Cardiac septum (tissue), 1 donor: ENCODE results near the gene EPHA2. TPM values are rescaled to one million over a fixed set of nuclear protein-coding genes. Genes with fewer than 3 reads are reported as not detected.

Experiments used
- DNase-seq: peaks from one replicate; pipeline ENCODE4 v3.0.0-alpha.2; 2020; ENCODE audit warnings: low spot score
- intact Hi-C: fragments of 100-400 bp; cut with DNase I; formaldehyde crosslinking; loops from one replicate; pipeline ENCODE4 v1.14.0; 2022
- total RNA-seq: library from RNA; stranded (reverse); fragmentation: NEBNext Ultra II Directional; extraction: Animal tissue kit (Norgen Biotek cat#: 25700); gene quantifications from one replicate; pipeline ENCODE4 v1.2.1, GENCODE V29; 2021
- donor health status: DM: no; HTN: no; CAD: no.

The EPHA2 gene
- total RNA-seq, 1 donor from 2014 or later = 26.1 TPM

GRCh38 chr1:16128338-16128741 is 27.5 kb downstream of the EPHA2 start:
- DNase-seq = no peak
- intact Hi-C loops = no loop called here

GRCh38 chr1:16127676-16128337 is 28.1 kb downstream of the EPHA2 start:
- DNase-seq = no peak
- intact Hi-C loops = no loop called here

- DNase-seq = no peak
- intact Hi-C loops = no loop called here
These were observed 28.9 kb downstream of the EPHA2 start for GRCh38 chr1:16126743-16127515.

GRCh38 chr1:16126160-16126559 is 29.7 kb downstream of the EPHA2 start:
- intact Hi-C loops = no loop called here
- no peak for DNase-seq

- no peak for DNase-seq
- intact Hi-C loops = no loop called here
These were observed 30.4 kb downstream of the EPHA2 start for GRCh38 chr1:16125483-16125882.

- no peak for DNase-seq
- intact Hi-C loops = no loop called here
These were observed 30.8 kb downstream of the EPHA2 start for GRCh38 chr1:16125088-16125470.

GRCh38 chr1:16124377-16125087 is 31.3 kb downstream of the EPHA2 start:
- DNase-seq = no peak
- intact Hi-C loops = no loop called here

GRCh38 chr1:16122916-16123315 is 33.0 kb downstream of the EPHA2 start:
- DNase-seq = no peak
- intact Hi-C loops = no loop called here

GRCh38 chr1:16122350-16122881 is 33.5 kb downstream of the EPHA2 start:
- no peak for DNase-seq
- intact Hi-C loops = no loop called here

GRCh38 chr1:16120940-16121410 is 34.9 kb downstream of the EPHA2 start:
- no peak for DNase-seq
- intact Hi-C loops = no loop called here

GRCh38 chr1:16120407-16120806 is 35.5 kb downstream of the EPHA2 start:
- DNase-seq = no peak
- intact Hi-C loops = no loop called here

GRCh38 chr1:16119926-16120325 is 35.9 kb downstream of the EPHA2 start:
- no peak for DNase-seq
- intact Hi-C loops = no loop called here

GRCh38 chr1:16119504-16119903 is 36.4 kb downstream of the EPHA2 start:
- intact Hi-C loops = no loop called here
- DNase-seq = no peak

- no peak for DNase-seq
- intact Hi-C loops = no loop called here
These were observed 37.2 kb downstream of the EPHA2 start for GRCh38 chr1:16118706-16119105.

GRCh38 chr1:16117936-16118335 is 37.9 kb downstream of the EPHA2 start:
- DNase-seq = no peak
- intact Hi-C loops = no loop called here

- intact Hi-C loops = no loop called here
- DNase-seq = no peak
These were observed 38.5 kb downstream of the EPHA2 start for GRCh38 chr1:16117369-16117768.

- DNase-seq = no peak
- intact Hi-C loops = no loop called here
These were observed 39.2 kb downstream of the EPHA2 start for GRCh38 chr1:16116625-16117024.

GRCh38 chr1:16116002-16116401 is 39.9 kb downstream of the EPHA2 start:
- intact Hi-C loops = no loop called here
- DNase-seq = no peak

- DNase-seq = no peak
- intact Hi-C loops = no loop called here
These were observed 40.3 kb downstream of the EPHA2 start for GRCh38 chr1:16115468-16115983.
